GM21528 (cell line): Measurements from ENCODE around the gene NR6A1.
"Not testable (repeated sequence)": the region's sequence is repeated elsewhere in the genome, so short reads cannot be mapped to it uniquely, and the experiment has no call there.

ENCODE experiments used
- ATAC-seq: cut with Tn5 transposase; IDR thresholded peaks from one replicate; pipeline ENCODE4 v1.9.1; 2021; ENCODE audit warnings: mild to moderate bottlenecking, moderate library complexity; ENCODE audit not compliant: unreplicated experiment, low FRiP score

NR6A1 gene

GRCh38 chr9:124779368-124780059, 8.4 kb upstream of the NR6A1 start:
- ATAC-seq: no peak

DNA sequence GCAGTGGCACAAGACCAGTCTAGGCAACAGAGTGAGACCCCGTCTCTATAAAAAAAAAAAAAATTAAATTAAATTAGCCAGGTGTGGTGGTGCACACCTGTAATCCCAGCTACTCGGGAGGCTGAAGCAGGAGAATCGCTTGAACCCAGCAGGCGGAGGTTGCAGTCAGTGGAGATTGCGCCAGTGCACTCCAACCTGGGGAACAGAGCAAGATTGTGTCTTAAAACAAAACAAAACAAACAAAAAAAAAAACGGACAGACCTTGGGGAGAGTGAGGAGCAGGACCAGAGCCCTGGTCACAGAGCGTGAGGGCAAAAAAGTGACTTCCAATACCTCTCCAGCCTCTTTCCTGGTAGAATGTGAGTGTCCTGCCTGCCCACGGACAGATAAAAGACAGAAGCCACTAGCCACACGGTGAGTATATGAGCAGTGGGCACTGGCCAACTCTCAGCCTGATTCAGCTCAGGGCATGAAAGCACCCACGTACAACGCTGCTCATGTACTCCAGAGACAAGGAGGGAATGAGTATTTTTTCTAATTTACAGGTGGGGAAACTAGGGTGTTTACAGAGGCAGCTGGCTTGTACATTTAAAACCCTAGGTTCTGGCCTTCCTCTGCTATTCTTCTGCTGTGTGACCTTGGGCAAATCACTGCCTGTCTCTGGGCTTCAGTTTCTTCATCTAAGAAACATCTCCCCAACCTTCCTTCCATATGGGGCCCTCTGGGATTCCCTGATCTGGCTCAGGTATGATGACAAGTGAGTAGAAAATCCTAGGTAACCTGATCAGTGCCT, 7.7 kb upstream of the NR6A1 start:
- no peak for ATAC-seq

DNA sequence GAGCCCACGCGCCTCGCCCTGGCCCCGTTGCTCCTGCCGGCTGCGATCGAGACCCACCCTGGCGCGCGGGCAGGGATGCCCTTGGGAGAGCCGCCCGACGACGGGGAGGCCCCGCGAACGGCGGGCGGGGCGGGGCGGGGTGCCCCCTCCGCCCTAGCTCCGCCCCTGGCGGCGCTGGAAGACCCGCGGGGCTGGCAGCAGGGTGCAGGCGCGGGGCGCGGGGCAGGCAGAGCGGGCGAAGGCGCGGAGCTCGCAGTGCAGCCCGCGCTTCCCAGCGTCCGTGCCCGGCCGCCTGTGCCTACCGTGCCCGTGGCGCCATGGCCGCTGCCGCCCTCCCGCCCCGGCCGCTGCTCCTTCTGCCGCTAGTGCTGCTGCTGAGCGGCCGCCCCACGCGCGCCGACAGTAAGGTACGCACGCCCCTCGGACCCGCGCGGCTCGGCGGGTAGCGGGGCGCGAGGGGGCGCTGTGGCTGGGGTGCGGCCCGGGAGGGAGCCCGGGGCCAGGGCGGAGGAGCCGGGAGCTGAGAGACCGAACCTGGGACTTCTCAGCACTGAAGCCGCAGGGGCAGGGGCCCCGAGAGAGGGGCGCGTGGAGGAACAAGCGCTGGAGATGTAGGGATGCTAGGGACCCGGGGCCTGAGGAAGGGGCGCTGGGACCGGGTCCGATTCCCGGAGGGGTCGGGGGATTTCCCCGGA, 6.0 kb upstream of the NR6A1 start, which contains the start of gene OLFML2A:
Gene OLFML2A, plus strand, starts transcription at position 180 of the 695 bp plus-strand sequence. Its CDS starts 138 bp downstream, at position 318.
- ATAC-seq: no peak

- no peak for ATAC-seq
These were observed 5.5 kb upstream of the NR6A1 start for GRCh38 chr9:124776618-124776953.

- ATAC-seq: no peak
These were observed 3.2 kb upstream of the NR6A1 start for GRCh38 chr9:124774129-124774978.

GRCh38 chr9:124773473-124774128, 2.5 kb upstream of the NR6A1 start:
- no peak for ATAC-seq

DNA sequence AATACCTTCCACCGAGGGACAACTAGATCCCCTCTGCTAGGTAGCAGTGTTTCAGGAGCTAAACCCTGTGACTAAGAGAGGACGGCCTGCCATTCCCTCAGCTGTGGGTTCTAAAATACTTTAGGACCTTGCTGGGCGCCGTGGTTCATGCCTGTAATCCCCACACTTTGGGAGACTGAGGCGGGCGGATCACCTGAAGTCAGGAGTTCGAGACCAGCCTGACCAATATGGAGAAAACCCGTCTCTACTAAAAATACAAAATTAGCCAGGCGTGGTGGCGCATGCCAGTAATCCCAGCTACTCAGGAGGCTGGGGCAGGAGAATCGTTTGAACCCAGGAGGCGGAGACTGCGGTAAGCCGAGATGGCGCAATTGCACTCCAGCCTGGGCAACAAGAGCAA, 1.8 kb upstream of the NR6A1 start:
- not testable (repeated sequence) for ATAC-seq

DNA sequence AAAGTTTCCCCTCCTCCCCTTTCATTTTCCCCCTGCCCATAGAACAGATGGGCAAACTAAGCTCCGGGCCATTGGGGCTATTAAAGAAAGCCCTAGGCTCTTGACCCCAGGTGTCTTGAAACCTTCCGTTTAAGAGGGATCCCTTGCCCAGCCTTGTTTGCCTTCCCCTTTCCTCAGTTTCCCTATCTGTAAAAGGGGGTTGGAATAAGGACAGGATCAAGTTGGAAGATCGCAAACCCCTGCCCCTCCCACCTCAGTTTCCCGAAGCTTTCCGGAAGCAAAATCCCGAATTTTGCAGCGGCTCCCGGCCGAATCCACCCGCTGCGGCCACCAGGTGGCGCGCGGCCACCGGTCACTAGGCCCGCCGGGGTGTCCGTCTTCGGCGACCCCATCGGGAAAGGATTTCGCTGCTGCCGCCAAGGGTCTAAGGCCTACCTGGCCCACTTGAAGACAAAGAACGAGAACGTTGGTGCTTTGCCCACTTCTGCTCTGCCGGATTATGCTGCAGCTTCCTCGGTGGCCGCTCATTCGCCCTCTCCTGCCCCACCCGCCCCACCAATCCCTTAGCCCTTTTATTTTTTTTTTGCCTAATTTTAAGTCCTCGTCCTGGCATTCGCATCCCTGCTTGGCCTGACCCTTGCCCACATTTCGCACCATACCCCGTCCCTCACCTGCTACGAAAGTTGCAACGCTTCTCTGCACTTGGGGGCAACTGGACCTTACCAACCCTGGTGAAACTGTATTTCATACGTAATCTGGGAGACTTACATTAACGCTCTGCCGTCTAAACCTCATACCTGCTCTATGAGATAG, 962 bp upstream of the NR6A1 start:
- ATAC-seq: no peak

- ATAC-seq: no peak
These were observed 621 bp downstream of the NR6A1 start for GRCh38 chr9:124770359-124771020.

DNA sequence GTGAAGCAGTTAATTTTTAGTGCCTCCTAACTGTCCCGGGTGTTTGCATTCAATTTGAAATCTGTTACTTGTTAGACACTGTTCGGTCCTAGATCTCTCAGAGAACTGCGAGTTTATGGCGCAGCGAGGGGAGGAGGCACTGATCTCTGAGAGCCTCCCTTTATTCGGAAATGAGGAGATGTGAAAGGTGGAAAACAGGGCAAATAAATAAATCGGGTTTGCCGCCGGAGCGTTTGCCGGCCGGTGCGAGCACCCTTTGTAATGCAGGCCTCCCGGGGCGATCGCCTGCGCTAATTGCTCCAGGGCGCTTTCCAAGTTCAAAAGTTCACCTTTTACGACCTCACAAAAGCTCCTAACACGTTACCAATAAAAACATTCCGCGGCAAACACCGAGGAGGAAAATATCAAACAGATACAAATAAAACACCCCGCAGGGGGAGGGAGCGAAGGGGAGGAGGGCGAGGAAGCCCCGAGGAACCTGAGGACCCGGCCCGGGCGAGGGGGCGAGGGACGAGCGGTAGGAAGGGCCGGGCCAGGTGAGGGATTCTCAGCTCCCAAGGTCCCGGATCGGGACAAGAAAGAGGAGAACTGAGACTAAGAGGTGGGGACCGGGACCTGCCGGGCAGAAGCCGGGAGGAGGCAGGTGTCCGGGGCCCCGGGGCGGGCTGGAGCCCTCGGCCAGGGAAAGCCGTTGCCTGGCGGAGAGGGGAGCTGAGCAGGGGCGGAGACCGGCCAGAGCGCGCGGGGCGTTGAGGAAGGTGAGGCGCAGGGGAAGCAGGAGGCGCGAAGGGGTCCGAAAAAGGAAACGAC, 1.4 kb downstream of the NR6A1 start:
- no peak for ATAC-seq

DNA sequence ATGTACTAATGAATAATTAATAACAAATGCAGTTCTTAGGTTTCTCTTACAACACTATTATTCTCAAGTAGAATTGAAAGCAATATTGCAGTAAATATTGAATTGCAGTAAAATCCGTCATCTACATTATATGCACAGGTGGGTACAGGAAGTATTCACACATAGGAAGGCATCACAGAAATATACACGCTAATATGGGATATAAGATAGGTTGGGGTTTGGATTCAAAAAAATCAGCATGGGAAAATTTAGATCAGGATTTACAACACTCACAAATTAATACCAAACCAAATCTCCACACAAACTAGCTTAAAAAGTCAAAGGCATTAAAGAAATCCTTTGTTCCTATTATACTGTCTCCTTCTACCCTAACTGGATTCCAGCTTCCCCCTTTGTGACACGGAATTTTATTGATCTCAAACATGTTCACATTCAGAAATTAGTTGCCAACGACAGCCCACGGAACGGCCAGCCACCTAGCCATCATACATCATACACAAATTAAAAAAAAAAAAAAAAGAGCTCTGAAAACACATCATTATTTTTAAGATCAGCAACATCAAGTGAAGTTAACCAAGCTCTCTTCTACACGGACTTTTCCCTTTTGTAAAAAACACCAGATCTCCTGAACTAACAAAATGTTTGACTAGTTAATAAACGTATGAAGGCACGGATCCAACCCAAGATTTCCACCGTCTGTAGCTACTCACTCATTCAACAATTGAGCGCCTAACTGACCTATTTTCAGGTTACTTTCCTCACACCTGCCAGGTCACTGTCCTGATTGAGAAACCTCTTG, 2.2 kb downstream of the NR6A1 start:
- ATAC-seq: no peak

DNA sequence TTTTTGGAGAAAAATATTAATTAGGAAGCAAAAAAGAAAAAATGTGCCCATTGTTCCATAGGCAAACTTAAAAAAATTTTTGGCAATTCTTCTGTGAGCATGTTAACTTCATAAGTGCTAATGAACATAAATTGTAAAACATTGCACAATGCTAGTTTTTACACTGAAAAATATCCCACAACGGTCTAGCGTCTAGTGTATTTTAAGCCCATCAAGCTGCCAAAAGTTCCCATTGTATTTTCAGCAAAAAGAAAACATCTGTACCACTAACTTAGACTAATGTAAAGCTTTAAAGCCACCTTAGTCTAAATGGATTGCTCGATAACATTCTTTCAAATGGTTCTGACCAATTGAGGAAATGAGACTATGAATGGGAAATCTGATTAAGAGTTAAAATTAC, 2.8 kb downstream of the NR6A1 start:
- ATAC-seq: no peak

DNA sequence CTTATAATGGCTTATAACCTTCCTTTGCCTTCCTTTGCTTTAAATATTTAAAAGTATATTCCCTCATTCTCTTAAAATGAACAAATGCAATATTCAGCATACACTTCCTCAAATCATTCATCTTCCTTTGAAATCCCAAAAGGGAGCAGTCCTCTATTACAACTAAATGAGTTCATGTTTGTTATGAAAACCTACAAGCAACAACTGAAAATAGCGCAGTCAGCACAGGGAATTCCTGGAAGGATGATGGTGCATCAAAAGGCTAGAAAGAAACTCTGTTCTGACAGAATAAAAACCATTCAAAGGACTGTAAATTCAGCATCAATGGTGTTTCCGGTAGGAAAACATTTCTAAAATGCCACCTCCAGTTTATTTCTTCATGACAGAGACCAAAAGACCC, 3.3 kb downstream of the NR6A1 start:
- no peak for ATAC-seq

- no peak for ATAC-seq
These were observed 4.1 kb downstream of the NR6A1 start for GRCh38 chr9:124766815-124767554.

GRCh38 chr9:124766326-124766725, 4.8 kb downstream of the NR6A1 start:
- ATAC-seq: no peak

GRCh38 chr9:124765439-124765835, 5.7 kb downstream of the NR6A1 start:
- ATAC-seq: no peak
